Heart right ventricle (tissue), 16 donors: Measurements from ENCODE around the gene ZNF594. TPM values are rescaled to one million over a fixed set of nuclear protein-coding genes. Genes with fewer than 3 reads are reported as not detected.
A peak's percentile ranks its signal among the peaks of the same experiment; 100 is the strongest.
"Not testable (repeated sequence)": the region's sequence is repeated elsewhere in the genome, so short reads cannot be mapped to it uniquely, and the experiment has no call there.

Experiments used
- ATAC-seq, 8 donors: fragments of 200-7000 bp; cut with Tn5 transposase; one replicate each; pipeline ENCODE4 v1.9.1; 2020; ENCODE audit warnings: mild to moderate bottlenecking in 8 of 8, moderate library complexity in 8 of 8, moderate number of reproducible peaks in 1 of 8
- DNase-seq, 2 donors: peaks; one replicate each; pipeline ENCODE4 v3.0.0-alpha.2; 2020
- H3K27ac ChIP-seq, 10 donors: fragments of 200-600 bp; sonication (generic) in 2 of 10; one replicate each; pipeline versions ENCODE4 v1.5.0 to v1.8.0; 2020 to 2022; ENCODE audit warnings: mild to moderate bottlenecking in 3 of 10
- H3K27me3 ChIP-seq, 7 donors: fragments of 200-600 bp; one replicate each; pipeline ENCODE4 v1.8.0; 2021 to 2022; ENCODE audit warnings: mild to moderate bottlenecking in 2 of 7
- H3K36me3 ChIP-seq, 9 donors: fragments of 200-600 bp; sonication (generic) in 1 of 9; one replicate each; pipeline versions ENCODE4 v1.5.0 to v1.8.0; 2020 to 2022; ENCODE audit warnings: mild to moderate bottlenecking in 2 of 9
- H3K4me1 ChIP-seq, 9 donors: fragments of 200-600 bp; sonication (generic) in 1 of 9; one replicate each; pipeline versions ENCODE4 v1.5.0 to v1.8.0; 2020 to 2022; ENCODE audit warnings: mild to moderate bottlenecking in 4 of 9
- H3K4me3 ChIP-seq, 10 donors: fragments of 200-600 bp; sonication (generic) in 2 of 10; one replicate each; pipeline versions ENCODE4 v1.5.0 to v1.8.0; 2020 to 2022; ENCODE audit warnings: mild to moderate bottlenecking in 7 of 10, moderate library complexity in 2 of 10
- H3K9me3 ChIP-seq, 11 donors: fragments of 200-600 bp in 10 of 11; sonication (generic) in 2 of 11; one replicate each; pipeline versions ENCODE4 v1.5.0 to v1.8.0; 2013 to 2022; ENCODE audit warnings: mild to moderate bottlenecking in 2 of 11, control low read depth in 1 of 11, moderate library complexity in 1 of 11
- CTCF ChIP-seq, 9 donors: fragments of 200-600 bp; sonication (generic) in 2 of 9; IDR thresholded peaks; one replicate each; pipeline versions ENCODE4 v1.5.0 to v1.8.0; 2021 to 2022; ENCODE audit warnings: antibody characterized with exemption in 9 of 9, mild to moderate bottlenecking in 5 of 9, moderate library complexity in 1 of 9
- WGBS, 2 donors: extraction: QIAGEN DNeasy Blood & Tissue Kit; methylation state at CpG; one replicate each; pipeline ENCODE4 v1.1.7; 2013; ENCODE audit warnings: inconsistent platforms in 1 of 2; 5-methylcytosine and 5-hydroxymethylcytosine counted together
- intact Hi-C, 10 donors: fragments of 100-400 bp; cut with DNase I; formaldehyde crosslinking; loops; one replicate each; pipeline versions ENCODE4 v1.11.1 to v1.14.2; 2022
- long read RNA-seq, 3 donors: library from polyadenylated mRNA; unstranded; transcript quantifications; one replicate each; pipeline ENCODE4 v2.0.0, GENCODE V29; 2020 to 2021
- polyA plus RNA-seq, 2 donors: library from polyadenylated mRNA; stranded (reverse); fragments of 200-250 nt; gene quantifications; one replicate each; pipeline ENCODE4 v1.2.3, GENCODE V29; 2013
- total RNA-seq, 10 donors: library from RNA; stranded (reverse); fragmentation: NEBNext Ultra II Directional in 3 of 10; extraction: Animal tissue kit (Norgen Biotek cat#: 25700) in 3 of 10; gene quantifications; one replicate each; pipeline versions ENCODE4 v1.2.1 to v1.2.4, GENCODE V29; 2021 to 2023
- donor health status: Arrhythmogenic right ventricular cardiomyopathy.
- donor health status: ischemic (EF 13 %, LVEDD 7.1; RV severe dilation, severe dysfunction).
- donor health status: healthy with polysubstance abuse.
- donor health status: DM: no; HTN: yes; CAD: no.
- donor health status: DM: no; HTN: no; CAD: no.
- donor health status: ischemic (EF 25% LVEDD 6.9; RV normal size, moderate dysfunction).
- donor health status: ischemic (EF 25% LVEDD 5.7; RV mildly dilated, moderate dysfunction).
- donor health status: healthy.
- donor health status: DM: yes; HTN: yes; CAD: no.
- donor health status: Ischemic cardiomyopathy.
- donor health status: ischemic (EF 35%, LVEDD 5.7; RV mildly dilated, moderate dysfunction).
- donor health status: nonischemic (EF 11% LVEDD 7.7; RV severe dilation, severe dysfunction).
- donor health status: DM: yes; HTN: yes; CAD: no.
- donor health status: PGD.
- donor health status: ischemic (EF 29% LVEDD 5.4; RV normal size, mild dysfunction).
- donor health status: nonischemic (EF 23%, LVEDD 6.1; RV moderate dilation, normal function).

The ZNF594 gene
- 1 to 10 TPM; 4.0 to 9.1 (median 6.7) TPM for total RNA-seq
- 1 to 10 TPM; 1.4 to 3.6 TPM for polyA plus RNA-seq
- long read RNA-seq, donor 1, full-length matches to known transcripts, result 2 of 2 reads
- long read RNA-seq, donor 1, partial matches to known transcripts, result 0 of 2 reads
- long read RNA-seq, donor 1, other reads (novel, unspliced or antisense), result 0 of 2 reads
- long read RNA-seq, donor 2, full-length matches to known transcripts, result 11 of 11 reads
- long read RNA-seq, donor 2, partial matches to known transcripts, result 0 of 11 reads
- long read RNA-seq, donor 2, other reads (novel, unspliced or antisense), result 0 of 11 reads
- long read RNA-seq, donor 3, full-length matches to known transcripts, result 5 of 9 reads
- long read RNA-seq, donor 3, partial matches to known transcripts, result 0 of 9 reads
- long read RNA-seq, donor 3, other reads (novel, unspliced or antisense), result 4 of 9 reads

- intact Hi-C loops, result loop anchor here in 4 of 10 donors (5.0 kb wide), 2 partner anchors 79 to 91 kb away; partner anchors contain the start of genes ZNF232 (in 3 of the 4) and RABEP1 (in 1 of the 4)
- ATAC-seq, result peak; percentile 99 to 100 (median 100)
- WGBS, 2 donors, result 3% methylated on average over 77 to 82 of the region's 82 CpGs
- Histone ChIP-seq H3K9me3 (peaks cover 0 to 39% (median 11%) of the 10 kb centered on the region in 11 donors), H3K4me3 (peak within 1 kb of the TSS; percentile 71 to 95 (median 90)), H3K27me3 (no peaks in the 10 kb centered on the region), H3K27ac (peak within 1 kb of the TSS; percentile 24 to 89 (median 83)), H3K36me3 (peaks cover 0 to 32% (median 4%) of the 10 kb centered on the region in 9 donors), H3K4me1 (peaks cover 0 to 26% (median 19%) of the 10 kb centered on the region in 9 donors)
- peak; percentile 50 to 91 (median 80) for TF ChIP-seq CTCF (IDR thresholded peaks at IDR 0.05)
- DNase-seq, result peak; percentile 96 to 98
Measured at GRCh38 chr17:5191541-5192417, at the start of gene ZNF594. Gene ZNF594 (minus strand): TSS chr17:5191868. CDS start chr17:5184256, 7,612 bp downstream.

- H3K4me1 ChIP-seq, result peaks cover 0 to 19% (median 6%) of the 10 kb centered on the region in 9 donors
- H3K27ac ChIP-seq, H3K4me3 ChIP-seq, ATAC-seq, H3K36me3 ChIP-seq, H3K27me3 ChIP-seq, DNase-seq, H3K9me3 ChIP-seq: not testable (repeated sequence)
- 80 to 83% methylated on average over 7 of the region's 7 CpGs for WGBS, 2 donors
- intact Hi-C loops, result loop anchor here in 3 of 10 donors (5.0 to 10.0 kb wide), 3 partner anchors 42 to 1195 kb away; partner anchors contain the start of genes AIPL1 (in 1 of the 3) and C1QBP (in 1 of the 3)
Measured at GRCh38 chr17:5239769-5240168, 48.1 kb upstream of the ZNF594 start.

GRCh38 chr17:5238333-5238732, 46.7 kb upstream of the ZNF594 start:
- no peak for ATAC-seq
- 61 to 65% methylated on average over 4 of the region's 4 CpGs for WGBS, 2 donors

More at GRCh38 chr17:5238333-5238732, 46.7 kb upstream of the ZNF594 start:
- H3K4me1 ChIP-seq, result peaks cover 0 to 15% (median 6%) of the 10 kb centered on the region in 9 donors
- H3K9me3 ChIP-seq, result no peaks in the 10 kb centered on the region
- peaks cover 0 to 10% (median 0%) of the 10 kb centered on the region in 9 donors for H3K36me3 ChIP-seq
- no peak overlapping the region for H3K4me3 ChIP-seq
- no peak for TF ChIP-seq CTCF (IDR thresholded peaks at IDR 0.05)
- no peak for DNase-seq
- H3K27ac ChIP-seq, result no peak overlapping the region
- H3K27me3 ChIP-seq, result no peaks in the 10 kb centered on the region
- intact Hi-C loops, result loop anchor here in 1 of 10 donors (5.0 kb wide), 1 partner anchor 41 kb away; no protein-coding TSS in a partner anchor
